Activated T-cell treated with anti-CD3 and anti-CD28 coated beads for 4 hours (primary cell): ENCODE measurements around the gene OR51B2.
"Not testable (repeated sequence)": the region's sequence is repeated elsewhere in the genome, so short reads cannot be mapped to it uniquely, and the experiment has no call there.

Source experiments
- DNase-seq: peaks from one replicate; pipeline ENCODE4 v3.0.0-alpha.2; 2020

Gene OR51B2

DNA sequence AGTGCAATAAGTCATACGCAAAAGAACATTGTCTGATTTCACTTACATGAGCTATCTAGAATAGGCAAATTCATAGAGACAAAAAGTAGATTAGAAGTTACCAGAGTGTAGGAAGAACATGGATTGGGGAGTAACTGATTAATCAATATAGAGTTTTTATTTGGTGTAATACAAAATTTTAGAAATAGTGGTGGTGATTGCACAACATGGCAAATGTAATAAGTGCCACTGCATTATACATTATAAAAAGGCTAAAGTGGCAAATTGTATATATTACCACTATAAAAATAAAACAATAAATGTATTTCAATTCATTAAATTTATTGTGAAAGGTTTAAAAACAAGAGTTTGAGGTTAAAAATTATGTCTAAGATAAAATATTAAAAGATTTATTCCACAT, 13.7 kb downstream of the OR51B2 start:
- no peak for DNase-seq

DNA sequence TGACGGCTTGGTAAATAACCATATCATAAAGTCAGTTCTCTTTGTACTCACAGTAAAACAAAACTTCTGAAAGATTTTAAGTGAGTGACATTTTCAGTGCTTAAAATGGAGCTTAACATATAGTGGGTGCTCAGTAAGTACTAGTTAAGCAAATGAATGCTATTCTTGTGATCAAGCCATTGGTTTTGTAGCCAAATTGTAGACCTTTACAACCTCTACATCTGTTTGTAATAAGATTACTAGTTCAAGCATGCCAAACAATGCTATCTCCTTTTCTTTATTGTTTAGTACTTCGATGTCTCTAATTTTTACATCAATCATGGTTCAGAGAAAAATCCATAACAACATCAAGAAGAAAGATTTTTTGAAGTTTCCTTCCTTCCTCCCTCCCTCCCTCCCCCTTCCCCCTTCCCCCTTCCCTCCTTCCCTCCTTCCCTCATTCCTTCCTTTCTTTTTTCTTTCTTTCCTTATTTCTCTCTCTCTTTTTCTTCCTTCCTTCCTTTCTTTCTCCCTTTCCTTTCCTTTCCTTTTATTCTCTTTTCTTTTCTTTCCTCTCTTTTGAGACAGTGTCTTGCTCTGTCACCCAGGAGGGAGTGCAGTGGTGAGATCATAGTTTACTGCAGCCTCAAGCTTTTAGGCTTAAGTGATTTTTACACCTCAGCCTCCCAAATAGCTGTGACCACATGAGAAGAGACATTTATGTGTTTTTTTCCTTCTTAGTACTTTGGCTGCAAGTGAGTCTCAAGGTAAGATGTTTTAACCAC, 16.7 kb downstream of the OR51B2 start:
- no peak for DNase-seq

DNA sequence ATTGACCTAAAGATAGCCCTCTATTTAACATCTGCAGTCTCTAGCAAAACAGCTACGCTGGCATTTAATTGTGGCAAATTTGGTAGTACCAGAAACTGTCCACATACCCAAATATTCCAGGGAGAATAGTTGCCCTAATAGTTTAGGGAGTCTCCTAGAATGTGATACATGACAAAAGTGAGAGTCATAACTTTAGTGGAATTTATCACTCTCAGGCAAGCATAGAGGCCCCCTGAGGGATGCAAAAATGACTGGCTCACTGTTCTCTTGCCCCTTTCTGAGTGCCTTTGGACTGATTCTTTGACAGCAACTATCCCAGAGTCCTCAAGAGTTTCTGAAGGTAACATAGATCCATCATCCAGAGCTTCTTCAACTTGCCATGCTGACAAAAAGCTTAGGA, 20.1 kb downstream of the OR51B2 start:
- DNase-seq, result no peak

DNA sequence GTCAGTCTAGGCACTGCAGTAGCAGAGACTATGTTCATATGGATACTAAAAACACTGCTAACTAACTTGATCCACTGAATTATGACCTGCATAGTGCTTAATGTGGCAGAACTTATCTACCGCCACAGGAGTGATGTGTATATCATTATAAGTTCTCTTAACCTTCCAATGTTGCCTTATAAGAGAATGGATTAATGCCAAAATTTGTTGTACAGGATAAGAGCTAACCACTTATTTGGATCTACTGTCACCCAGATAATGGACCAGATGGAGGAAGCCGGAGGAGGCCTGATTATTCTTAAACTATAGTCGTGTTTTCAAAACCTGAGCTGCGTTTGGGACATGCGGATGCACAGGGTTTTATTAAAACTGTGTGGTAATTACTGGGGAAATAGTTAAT, 20.5 kb downstream of the OR51B2 start:
- DNase-seq, result no peak

DNA sequence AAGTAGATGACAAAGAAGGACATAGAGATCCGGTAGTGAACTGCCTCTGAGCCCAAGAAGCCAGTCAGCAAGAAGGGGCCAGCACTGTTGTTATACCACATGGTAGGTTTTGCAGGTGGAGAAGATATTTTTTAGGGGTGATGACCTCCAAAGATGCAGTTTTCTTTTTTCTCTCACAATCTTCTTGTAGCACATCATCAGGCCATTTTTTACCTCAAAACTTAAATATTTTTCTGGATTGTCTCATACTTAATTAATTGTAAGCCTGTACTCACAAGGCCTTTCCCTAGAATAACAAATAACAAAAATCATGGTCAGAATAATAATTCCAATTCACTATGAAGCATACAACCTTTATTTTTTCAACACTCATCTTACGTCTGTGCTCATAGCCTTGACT, 22.3 kb downstream of the OR51B2 start, which contains the start of gene OR51B4:
OR51B4 (minus strand) TSS at position 101 of the 400 bp plus-strand sequence; CDS start at position 101, 0 bp downstream.
- DNase-seq, result no peak

DNA sequence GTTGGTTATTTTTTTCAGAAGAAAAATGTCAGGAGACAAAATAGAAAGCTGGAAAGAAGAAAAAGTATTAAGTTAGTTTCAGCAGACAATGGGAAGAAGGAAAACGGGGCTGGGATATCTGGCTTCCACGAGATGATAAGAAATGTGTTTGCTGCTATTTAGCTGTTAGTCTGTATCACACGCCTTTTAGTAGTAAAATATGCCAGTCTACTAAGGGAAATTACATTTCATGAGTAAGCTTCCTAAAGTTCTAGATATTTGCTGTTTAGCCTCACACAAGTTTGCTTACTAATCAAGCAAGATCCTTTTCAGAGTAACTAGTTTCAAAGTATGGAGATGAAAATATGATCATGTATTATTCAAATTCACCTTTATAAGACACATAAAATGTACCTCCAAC, 23.8 kb downstream of the OR51B2 start:
- DNase-seq, result no peak

DNA sequence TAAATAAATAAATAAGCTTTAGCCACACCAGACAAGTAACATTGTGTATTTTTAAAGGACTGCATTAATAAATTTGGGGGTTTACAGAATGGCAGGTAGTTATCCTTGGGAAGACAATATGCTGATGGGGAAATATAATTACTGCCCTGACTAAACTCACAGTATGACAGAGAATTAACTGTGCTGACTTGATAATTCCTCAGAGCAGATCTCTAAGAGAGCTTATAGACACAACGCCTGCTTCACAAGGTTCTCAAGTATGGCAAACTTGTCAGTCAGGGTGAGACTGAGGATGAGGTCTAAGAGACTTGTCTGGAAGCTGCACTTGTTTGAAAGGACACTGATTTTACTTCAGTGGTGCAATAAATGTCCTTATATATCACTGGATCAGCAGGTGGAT, 25.6 kb downstream of the OR51B2 start:
- DNase-seq, result no peak

DNA sequence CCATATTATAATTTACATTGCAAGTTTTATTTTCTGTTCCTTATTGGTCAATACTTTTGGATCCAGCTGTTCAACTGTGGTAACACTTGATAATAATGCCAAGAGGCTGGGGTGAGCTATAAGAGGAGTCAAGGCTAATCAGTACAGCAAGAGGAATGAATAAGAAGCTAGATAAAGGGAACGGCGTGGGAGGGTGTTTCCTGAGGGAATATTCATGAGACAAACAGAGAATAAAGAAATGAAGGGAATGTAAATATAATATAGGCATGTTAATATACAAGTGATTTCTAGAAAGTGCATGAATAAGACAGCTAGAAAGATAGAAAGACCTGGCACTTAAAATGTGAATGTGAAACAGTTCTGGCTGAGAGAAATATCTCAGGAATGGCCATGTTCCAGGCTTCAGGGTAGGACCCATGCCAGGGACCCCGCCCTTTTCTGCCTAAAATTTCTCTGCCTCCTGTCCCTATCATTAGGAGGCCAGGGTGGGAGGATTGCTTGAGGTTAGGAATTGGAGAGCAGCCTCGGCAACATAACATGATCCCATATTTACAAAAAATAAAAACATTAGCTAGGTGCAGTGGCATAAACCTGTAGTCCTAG, 26.3 kb downstream of the OR51B2 start:
- no peak for DNase-seq

DNA sequence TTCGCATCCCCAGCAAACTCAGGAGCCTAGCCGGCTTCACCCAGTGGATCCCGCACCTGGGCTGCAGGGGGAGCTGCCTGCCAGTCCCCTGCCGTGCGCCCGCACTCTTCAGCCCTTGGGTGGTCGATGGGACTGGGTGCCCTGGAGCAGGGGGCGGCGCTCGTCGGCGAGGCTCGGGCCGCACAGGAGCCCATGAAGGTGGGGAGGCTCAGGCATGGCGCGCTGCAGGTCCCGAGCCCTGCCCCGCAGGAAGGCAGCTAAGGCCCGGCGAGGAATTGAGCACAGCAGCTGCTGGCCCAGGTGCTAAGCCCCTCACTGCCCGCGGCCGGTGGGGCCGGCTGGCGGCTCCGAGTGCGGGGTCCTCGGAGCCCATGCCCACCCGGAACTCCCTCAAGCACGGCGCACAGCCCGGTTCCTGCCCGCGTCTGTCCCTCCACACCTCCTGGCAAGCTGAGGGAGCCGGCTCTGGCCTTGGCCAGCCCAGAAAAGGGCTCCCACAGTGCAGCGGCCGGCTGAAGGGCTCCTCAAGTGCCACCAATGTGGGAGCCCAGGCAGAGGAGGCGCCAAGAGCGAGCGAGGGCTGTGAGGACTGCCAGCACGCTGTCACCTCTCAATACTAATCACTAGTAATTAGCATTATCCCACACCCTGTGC, 29.6 kb downstream of the OR51B2 start:
- DNase-seq, result not testable (repeated sequence)

DNA sequence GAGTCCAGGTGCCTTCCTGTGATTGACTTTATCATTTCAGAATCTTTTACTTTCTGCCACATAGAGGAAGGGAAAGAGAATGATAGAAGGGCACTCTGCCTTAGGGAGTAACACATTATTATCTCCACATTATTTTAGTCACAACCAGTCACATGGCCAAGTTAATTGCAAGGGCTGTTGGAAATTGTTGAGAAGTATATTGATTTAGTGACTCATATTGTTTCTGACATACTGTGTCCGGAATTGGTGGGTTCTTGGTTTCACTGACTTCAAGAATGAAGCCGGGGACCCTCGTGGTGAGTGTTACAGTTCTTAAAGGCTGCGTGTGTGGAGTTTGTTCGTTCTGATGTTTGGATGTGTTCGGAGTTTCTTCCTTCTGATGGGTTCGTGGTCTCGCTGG, 31.1 kb downstream of the OR51B2 start:
- DNase-seq, result no peak

DNA sequence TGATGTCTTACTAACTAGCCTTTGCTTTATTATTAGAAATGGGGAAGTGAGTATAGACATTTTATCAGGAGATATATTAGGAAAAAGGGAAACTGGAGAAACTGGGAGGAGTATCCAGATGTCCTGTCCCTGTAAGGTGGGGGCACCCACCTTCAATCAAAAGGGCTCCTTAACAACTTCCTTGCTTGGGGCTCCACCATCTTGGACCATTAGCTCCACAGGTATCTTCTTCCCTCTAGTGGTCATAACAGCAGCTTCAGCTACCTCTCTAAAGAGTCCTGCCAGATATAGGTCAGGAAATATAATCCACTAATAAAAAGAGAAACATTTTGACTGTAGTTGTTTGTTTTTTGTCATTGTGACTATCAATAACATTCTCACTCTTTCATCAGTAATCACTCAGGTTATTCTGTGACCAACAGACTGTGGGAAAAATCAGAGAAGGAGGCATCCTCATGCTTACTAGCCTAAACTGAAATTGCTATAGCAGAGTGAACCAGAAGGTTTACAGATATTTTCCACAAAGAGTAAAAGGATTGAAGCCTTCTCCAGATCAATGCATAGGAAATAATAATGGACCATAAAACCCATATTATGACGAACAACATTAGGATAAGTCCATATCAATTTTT, 32.8 kb downstream of the OR51B2 start:
- no peak for DNase-seq

DNA sequence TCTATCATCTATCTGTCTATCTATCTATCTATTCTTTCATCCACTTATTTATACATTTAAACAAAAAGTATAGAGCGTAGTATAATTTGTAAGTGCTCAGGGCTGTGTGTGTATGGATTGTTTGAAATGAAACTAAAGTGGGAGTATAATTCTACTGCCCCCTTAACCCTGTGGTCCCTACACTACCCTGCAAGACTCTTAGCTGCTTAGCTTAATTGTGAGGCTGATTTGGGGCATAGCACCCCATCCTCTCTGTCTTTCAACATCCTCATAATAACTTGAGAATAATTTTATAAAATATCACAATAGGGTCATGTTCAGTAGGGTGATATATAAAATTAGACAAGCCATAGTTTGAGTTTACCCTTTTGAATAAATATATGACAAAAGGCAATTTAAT, 34.0 kb downstream of the OR51B2 start:
- DNase-seq, result no peak

DNA sequence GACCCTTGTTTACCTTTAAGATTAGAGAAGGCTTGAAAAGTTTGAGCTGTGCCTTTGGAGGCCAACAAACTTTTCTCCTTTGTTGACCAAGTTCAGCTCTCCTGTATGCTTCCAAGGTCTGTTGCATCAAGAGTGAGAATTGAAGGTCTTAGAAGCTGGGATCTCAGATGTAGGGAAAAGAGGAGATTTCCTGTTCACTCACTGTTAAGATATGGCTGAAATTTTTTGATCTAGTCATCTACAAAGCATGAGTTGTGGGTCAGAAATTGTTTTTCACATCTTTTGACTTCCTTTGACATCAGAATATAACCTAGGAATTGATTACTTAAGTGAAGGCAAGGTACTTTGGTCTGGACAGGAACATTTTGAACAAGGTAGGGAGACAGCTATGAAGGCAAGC, 34.4 kb downstream of the OR51B2 start:
- DNase-seq, result no peak

DNA sequence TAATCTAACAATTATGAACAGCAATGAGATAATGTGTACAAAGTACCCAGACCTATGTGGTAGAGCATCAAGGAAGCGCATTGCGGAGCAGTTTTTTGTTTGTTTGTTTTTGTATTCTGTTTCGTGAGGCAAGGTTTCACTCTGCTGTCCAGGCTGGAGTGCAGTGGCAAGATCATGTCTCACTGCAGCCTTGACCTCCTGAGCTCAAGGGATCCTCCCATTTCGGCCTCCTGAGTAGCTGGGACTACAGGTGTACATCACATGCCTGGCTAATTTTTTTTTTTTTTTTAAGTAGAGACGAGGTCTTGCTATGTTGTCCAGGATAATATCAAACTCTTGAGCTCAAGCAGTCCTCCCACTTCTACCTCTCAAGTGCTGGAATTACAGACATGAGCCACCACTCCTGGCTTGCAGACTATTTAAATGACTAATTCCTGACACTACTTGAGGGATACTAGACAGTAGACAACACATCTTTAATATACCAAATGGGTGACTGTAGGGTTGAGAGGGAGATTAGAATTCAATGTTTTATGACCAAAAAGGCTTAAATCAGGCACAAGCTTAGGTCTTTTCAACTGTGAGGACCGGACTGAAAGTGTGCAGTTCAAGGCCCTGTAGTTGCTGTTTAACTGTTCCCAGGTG, 35.1 kb downstream of the OR51B2 start:
- DNase-seq, result no peak

DNA sequence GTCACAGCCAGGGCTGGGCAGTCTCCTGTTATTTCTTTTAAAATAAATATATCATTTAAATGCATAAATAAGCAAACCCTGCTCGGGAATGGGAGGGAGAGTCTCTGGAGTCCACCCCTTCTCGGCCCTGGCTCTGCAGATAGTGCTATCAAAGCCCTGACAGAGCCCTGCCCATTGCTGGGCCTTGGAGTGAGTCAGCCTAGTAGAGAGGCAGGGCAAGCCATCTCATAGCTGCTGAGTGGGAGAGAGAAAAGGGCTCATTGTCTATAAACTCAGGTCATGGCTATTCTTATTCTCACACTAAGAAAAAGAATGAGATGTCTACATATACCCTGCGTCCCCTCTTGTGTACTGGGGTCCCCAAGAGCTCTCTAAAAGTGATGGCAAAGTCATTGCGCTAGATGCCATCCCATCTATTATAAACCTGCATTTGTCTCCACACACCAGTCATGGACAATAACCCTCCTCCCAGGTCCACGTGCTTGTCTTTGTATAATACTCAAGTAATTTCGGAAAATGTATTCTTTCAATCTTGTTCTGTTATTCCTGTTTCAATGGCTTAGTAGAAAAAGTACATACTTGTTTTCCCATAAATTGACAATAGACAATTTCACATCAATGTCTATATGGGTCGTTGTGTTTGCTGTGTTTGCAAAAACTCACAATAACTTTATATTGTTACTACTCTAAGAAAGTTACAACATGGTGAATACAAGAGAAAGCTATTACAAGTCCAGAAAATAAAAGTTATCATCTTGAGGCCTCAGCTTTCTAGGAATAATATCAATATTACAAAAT, 35.8 kb downstream of the OR51B2 start:
- DNase-seq, result no peak

DNA sequence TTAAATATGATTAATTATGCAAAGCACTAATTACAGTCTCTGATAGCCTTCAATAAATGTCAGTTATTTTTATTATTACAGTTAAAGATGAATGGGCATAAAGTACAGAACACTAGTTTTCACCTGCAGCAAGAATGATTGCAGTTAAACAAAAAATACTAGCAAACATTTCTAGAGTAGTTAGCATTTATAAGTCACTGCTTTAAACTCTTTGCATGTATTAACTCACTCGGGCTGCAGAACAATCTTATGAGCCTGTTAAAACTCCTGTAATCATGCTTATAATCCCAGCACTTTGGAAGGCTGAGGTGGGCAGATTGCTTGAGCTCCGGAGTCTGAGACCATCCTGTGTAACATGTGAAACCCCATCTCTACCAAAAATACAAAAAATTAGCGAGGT, 37.2 kb downstream of the OR51B2 start:
- DNase-seq, result no peak

DNA sequence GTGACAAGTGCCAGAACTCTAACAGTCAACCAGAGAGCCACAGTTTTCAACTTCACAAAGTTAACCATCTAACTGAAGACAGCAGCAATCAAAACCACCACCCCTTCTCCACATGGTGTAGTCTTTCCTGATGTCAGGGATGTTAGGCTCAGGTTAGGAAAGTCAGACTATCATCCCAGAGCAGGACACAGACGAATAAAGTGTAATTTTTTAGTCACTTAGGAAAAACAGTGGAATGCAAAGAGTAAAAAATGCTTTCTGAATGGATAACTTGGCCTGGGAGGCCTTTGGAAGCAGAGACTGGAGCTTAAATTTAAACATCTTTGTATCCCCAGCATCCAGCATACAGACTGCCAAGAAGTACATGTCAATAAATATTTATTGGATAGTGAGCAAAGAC, 37.7 kb downstream of the OR51B2 start:
- no peak for DNase-seq

DNA sequence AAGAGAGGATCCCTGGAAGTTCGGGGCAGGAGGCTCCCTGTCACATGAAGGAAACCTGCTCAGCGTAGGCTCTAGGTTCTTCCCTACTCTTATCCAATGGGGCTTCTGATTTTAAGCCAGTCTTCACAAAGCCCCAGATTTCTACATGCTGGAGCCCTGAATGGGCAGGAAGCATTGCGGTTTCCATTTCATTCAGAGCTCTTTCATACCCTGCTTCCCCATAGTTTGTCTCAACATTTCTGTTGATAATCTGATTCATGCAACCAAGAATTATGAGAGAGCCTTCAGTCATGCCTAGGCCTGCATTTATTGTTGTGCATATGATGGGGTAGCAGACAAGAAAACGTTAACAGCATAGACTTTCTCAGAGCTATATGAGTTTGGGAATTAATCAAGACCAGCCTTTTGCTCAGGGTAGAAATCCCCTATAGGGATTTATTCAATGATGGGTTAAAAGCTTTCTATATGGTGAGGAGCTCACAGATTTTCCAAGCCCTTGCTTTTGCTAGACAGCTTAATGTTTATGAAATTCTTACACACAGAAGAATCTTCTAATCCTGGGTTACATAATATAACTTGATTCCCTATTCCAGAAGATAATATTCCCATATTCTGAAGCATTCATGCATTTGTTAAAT, 38.3 kb downstream of the OR51B2 start:
- DNase-seq, result no peak

DNA sequence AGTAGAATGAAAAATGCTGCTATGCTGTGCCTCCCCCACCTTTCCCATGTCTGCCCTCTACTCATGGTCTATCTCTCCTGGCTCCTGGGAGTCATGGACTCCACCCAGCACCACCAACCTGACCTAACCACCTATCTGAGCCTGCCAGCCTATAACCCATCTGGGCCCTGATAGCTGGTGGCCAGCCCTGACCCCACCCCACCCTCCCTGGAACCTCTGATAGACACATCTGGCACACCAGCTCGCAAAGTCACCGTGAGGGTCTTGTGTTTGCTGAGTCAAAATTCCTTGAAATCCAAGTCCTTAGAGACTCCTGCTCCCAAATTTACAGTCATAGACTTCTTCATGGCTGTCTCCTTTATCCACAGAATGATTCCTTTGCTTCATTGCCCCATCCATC, 39.5 kb downstream of the OR51B2 start:
- no peak for DNase-seq

DNA sequence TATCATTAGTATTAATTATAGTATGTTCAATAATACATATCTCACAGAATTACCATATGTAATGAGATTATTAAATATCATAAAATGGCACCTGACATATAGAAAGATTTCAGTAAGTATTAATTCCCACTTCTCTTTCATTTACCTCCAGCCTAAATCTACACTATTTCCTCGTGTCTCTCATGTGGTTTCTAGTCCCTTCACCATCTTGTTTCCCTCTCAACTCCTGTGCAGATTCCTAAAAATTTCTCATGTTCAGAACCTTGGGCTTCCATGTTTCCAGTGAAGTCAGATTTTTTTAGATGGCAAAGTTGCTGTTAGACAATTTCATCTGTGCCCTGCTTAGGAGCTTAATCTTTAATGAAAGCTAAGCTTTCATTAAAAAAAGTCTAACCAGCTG, 40.2 kb downstream of the OR51B2 start:
- no peak for DNase-seq

DNA sequence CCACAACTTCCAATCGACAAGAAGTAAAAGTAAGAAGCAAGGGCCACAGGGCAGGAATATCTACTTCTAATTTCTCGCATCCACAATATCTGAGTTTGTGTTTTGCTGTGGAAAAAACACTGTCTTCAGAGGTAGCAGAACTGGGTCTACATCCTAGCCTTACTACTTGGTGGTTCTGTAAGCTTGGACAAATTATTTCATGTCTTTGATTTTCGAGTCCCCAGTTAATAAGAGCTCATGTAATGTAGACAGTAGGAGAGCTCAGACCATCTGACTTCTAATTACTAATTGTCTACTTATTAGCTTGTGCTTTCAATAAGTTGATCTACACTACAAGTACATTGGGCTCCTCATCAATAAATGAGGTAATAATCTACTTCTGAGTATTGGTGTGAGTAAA, 41.0 kb downstream of the OR51B2 start:
- DNase-seq, result no peak

DNA sequence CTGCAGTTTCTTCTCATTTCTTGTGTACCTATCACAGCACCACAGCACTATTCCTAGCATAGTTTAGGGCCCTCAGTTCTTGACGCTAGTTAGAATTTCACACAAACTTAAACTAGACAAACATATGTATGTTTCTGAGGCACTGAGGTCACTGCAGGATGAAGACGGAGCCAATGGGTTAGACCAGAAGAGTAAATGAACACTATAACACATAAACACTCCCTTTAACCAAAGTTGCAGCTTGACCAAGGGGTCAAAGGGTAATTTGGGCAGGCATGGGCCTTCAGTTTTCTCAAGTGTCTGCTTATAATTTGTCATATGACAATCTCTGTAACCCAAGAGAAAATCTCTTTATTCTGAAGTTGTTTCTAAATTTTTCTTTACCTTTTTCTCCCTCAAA, 41.5 kb downstream of the OR51B2 start:
- no peak for DNase-seq
